GM23338 (cell line): ENCODE measurements around the gene STX8.

Experiments
- CREB1 ChIP-seq: fragments of 250-450 bp; sonication (Bioruptor Pico); IDR thresholded peaks from 2 replicates; pipeline ENCODE4 v1.5.0; 2020; ENCODE audit warnings: low read depth, mild to moderate bottlenecking, moderate library complexity
- CTCF ChIP-seq, 2 experiments: fragments of 200-600 bp in 1 of 2; sonication (generic) in 1 of 2; conservative IDR thresholded peaks; 2 replicates each; pipeline versions ENCODE4 v1.5.1 to v1.6.1; 2016 to 2017; ENCODE audit warnings: antibody characterized with exemption in 2 of 2, low read depth in 2 of 2, mild to moderate bottlenecking in 2 of 2, moderate library complexity in 1 of 2
- EZH2 ChIP-seq: fragments of 200-600 bp; sonication (generic); IDR thresholded peaks from one replicate; pipeline ENCODE4 v1.8.0; 2017; ENCODE audit warnings: antibody characterized with exemption, mild to moderate bottlenecking, low read depth; ENCODE audit not compliant: unreplicated experiment
- EZH2phosphoT487 ChIP-seq: fragments of 200-600 bp; sonication (generic); IDR thresholded peaks from one replicate; pipeline ENCODE4 v1.8.1; 2018; ENCODE audit warnings: antibody characterized with exemption; ENCODE audit not compliant: unreplicated experiment
- JUNB ChIP-seq: IDR thresholded peaks from one replicate; pipeline ENCODE4 v1.6.1; 2016; ENCODE audit warnings: antibody characterized with exemption; ENCODE audit not compliant: unreplicated experiment
- NANOG ChIP-seq: IDR thresholded peaks from 2 replicates; pipeline ENCODE4 v1.6.1; 2016; ENCODE audit warnings: antibody characterized with exemption, borderline replicate concordance
- POLR2AphosphoS5 ChIP-seq: IDR thresholded peaks from 2 replicates; pipeline ENCODE4 v1.6.1; 2016; ENCODE audit warnings: antibody characterized with exemption, low read depth
- STAT1 ChIP-seq: IDR thresholded peaks from one replicate; pipeline ENCODE4 v1.6.1; 2016; ENCODE audit warnings: antibody characterized with exemption; ENCODE audit not compliant: unreplicated experiment
- ZNF331 ChIP-seq: fragments of 250-450 bp; sonication (Bioruptor Pico); IDR thresholded peaks from 2 replicates; pipeline ENCODE4 v1.5.0; 2020; ENCODE audit warnings: low read depth, mild to moderate bottlenecking, moderate library complexity
- TF ChIP-seq, protein P1 (sequence below): IDR thresholded peaks from one replicate; pipeline ENCODE4 v1.6.1; 2018; ENCODE audit warnings: antibody characterized with exemption; ENCODE audit not compliant: unreplicated experiment

GRCh38 chr17:9233271-9233599 lies 342.4 kb downstream of the STX8 start:
- TF ChIP-seq EZH2phosphoT487 (no peak), POLR2AphosphoS5 (no peak), CTCF (conservative IDR thresholded peaks at IDR 0.05; ENCODE audit: low read depth in 2 of 2) (no peak), NANOG (no peak), ZNF331 (CRISPR knock-in tag) (no peak), STAT1 (no peak), CREB1 (no peak), EZH2 (no peak), JUNB (no peak)
- TF ChIP-seq, protein P1, sequence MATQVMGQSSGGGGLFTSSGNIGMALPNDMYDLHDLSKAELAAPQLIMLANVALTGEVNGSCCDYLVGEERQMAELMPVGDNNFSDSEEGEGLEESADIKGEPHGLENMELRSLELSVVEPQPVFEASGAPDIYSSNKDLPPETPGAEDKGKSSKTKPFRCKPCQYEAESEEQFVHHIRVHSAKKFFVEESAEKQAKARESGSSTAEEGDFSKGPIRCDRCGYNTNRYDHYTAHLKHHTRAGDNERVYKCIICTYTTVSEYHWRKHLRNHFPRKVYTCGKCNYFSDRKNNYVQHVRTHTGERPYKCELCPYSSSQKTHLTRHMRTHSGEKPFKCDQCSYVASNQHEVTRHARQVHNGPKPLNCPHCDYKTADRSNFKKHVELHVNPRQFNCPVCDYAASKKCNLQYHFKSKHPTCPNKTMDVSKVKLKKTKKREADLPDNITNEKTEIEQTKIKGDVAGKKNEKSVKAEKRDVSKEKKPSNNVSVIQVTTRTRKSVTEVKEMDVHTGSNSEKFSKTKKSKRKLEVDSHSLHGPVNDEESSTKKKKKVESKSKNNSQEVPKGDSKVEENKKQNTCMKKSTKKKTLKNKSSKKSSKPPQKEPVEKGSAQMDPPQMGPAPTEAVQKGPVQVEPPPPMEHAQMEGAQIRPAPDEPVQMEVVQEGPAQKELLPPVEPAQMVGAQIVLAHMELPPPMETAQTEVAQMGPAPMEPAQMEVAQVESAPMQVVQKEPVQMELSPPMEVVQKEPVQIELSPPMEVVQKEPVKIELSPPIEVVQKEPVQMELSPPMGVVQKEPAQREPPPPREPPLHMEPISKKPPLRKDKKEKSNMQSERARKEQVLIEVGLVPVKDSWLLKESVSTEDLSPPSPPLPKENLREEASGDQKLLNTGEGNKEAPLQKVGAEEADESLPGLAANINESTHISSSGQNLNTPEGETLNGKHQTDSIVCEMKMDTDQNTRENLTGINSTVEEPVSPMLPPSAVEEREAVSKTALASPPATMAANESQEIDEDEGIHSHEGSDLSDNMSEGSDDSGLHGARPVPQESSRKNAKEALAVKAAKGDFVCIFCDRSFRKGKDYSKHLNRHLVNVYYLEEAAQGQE, result no peak
